ENCODE measurements around the gene POLA1.

Gene POLA1

GRCh38 chrX:24661292-24661691 lies 32.4 kb upstream of the POLA1 start:
- DNase-seq = no peak
- TF ChIP-seq POLR2A (IDR thresholded peaks at IDR 0.05; ENCODE audit: low read length) (no peak), GATA1 (IDR thresholded peaks at IDR 0.05; ENCODE audit: low read depth, low read length) (no peak)

GRCh38 chrX:24662352-24662751 lies 31.4 kb upstream of the POLA1 start:
- peak; percentile 1 to 6 for DNase-seq
- TF ChIP-seq POLR2A (IDR thresholded peaks at IDR 0.05; ENCODE audit: low read length) (no peak), GATA1 (IDR thresholded peaks at IDR 0.05; ENCODE audit: low read depth, low read length) (no peak)

- TF ChIP-seq GATA1 (IDR thresholded peaks at IDR 0.05; ENCODE audit: low read depth, low read length) (no peak), POLR2A (IDR thresholded peaks at IDR 0.05; ENCODE audit: low read length) (no peak)
Observed at GRCh38 chrX:24668111-24668510, 25.6 kb upstream of the POLA1 start.

GRCh38 chrX:24672701-24673190 lies 21.0 kb upstream of the POLA1 start:
- no peak for DNase-seq

More at GRCh38 chrX:24668111-24668510, 25.6 kb upstream of the POLA1 start:
- no peak for DNase-seq

DNA sequence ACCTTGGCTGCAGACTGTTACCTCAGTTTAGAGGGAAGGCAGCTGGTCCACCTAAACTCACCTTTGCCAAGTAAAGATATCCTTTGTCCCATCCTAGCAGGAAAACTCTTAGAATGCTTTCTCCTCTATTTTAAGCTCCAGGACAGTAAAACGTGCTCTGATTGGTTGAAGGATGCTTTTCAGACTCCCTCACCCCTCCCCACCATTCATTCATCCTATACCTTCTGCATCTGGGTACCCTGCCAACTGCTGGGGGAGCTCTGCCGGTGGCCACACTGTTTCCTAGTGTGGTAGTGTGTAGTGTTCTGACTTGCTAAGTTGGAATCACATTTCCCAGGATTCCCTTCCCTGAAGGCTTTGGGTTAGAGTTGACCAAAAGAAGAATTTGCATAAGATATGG lies 20.3 kb upstream of the POLA1 start:
- no peak for TF ChIP-seq POLR2A (IDR thresholded peaks at IDR 0.05; ENCODE audit: low read length)
- no peak for TF ChIP-seq GATA1 (IDR thresholded peaks at IDR 0.05; ENCODE audit: low read depth, low read length)

More at GRCh38 chrX:24672701-24673190, 21.0 kb upstream of the POLA1 start:
- TF ChIP-seq POLR2A (IDR thresholded peaks at IDR 0.05; ENCODE audit: low read length) (no peak), GATA1 (IDR thresholded peaks at IDR 0.05; ENCODE audit: low read depth, low read length) (no peak)

DNA sequence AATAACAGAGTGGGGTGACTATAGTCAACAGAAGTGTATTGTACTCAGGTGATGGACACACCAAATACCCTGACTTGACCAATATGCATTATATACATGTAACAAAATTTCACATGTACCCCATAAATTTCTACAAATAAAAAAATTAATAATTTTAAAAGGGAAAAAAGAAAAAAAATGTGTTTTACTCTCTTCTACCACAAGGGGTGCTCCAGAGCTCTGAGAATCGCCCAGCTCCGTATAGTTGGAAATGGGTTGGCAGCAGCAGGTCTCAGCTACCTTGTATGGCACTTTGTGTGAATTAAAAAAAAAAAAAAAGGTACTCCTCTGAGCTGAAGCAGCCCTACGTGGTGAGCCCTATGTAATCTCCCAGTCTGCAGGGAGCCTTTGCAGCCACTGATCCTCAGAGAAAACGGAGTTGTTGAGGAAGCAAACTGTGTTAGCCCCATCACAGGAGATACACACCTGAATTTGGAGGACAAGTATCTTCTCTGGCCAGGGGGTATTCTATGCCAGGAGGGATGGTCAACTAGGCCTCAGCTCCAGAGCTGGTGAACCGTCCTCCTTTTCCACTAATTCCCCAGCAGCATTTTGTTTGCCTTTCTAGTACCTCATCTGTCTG lies 17.2 kb upstream of the POLA1 start:
- DNase-seq = peak; percentile 8 to 35
- TF ChIP-seq POLR2A (IDR thresholded peaks at IDR 0.05; ENCODE audit: low read length) (no peak), GATA1 (IDR thresholded peaks at IDR 0.05; ENCODE audit: low read depth, low read length) (no peak)

More for the DNA sequence above, 20.3 kb upstream of the POLA1 start:
- no peak for DNase-seq

- TF ChIP-seq POLR2A (IDR thresholded peaks at IDR 0.05; ENCODE audit: low read length) (no peak), GATA1 (IDR thresholded peaks at IDR 0.05; ENCODE audit: low read depth, low read length) (no peak)
Observed at GRCh38 chrX:24682739-24683432, 10.8 kb upstream of the POLA1 start.

GRCh38 chrX:24684048-24684447 lies 9.7 kb upstream of the POLA1 start:
- DNase-seq = no peak
- no peak for TF ChIP-seq GATA1 (IDR thresholded peaks at IDR 0.05; ENCODE audit: low read depth, low read length)
- TF ChIP-seq POLR2A (IDR thresholded peaks at IDR 0.05; ENCODE audit: low read length) = no peak

More at GRCh38 chrX:24682739-24683432, 10.8 kb upstream of the POLA1 start:
- DNase-seq = no peak

DNA sequence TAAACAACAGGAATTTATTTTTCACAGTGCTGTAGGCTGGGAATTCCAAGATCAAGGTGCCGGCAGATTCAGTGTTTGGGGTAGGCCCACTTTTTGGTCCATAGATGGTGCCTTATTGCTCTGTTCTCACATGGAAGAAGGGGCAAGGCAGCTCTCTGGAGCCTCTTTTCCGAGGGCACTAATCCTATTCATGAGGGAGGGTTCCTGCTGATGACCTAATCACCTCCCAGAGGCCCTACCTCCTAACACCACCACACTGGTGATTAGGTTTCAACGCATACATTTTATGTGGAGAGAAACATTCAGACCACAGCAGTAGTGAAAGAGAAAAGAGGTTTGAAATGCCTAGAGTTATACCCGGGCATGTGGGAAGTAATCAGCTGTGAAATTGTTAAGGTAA lies 1.4 kb upstream of the POLA1 start:
- TF ChIP-seq GATA1 (IDR thresholded peaks at IDR 0.05; ENCODE audit: low read depth, low read length) (no peak), POLR2A (IDR thresholded peaks at IDR 0.05; ENCODE audit: low read length) (no peak)
- no peak for DNase-seq

DNA sequence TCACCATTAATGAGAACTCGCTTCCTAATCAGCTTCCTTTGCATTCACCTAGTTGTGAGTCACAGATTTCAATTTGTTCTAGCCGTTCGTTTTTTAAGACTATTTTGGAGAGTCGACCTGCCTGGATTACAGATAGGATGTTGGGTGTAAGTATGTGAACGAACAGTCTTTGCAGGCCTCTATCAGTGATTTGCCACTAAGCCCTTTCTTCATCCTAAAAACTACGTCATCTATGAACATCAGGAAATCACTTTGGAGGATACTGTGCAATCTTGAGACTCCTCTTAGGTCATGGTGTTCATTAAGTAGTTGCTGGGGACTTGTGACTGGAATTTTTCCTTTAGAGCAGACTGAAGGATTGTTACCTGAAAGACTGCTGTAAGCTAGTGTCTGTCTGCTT lies 1.1 kb downstream of the POLA1 start:
- TF ChIP-seq POLR2A (IDR thresholded peaks at IDR 0.05; ENCODE audit: low read length) (no peak), GATA1 (IDR thresholded peaks at IDR 0.05; ENCODE audit: low read depth, low read length) (no peak)
- peak; percentile 7 to 39 for DNase-seq

GRCh38 chrX:24696294-24696693 lies 2.6 kb downstream of the POLA1 start:
- TF ChIP-seq POLR2A (IDR thresholded peaks at IDR 0.05; ENCODE audit: low read length) (no peak), GATA1 (IDR thresholded peaks at IDR 0.05; ENCODE audit: low read depth, low read length) (no peak)
- no peak for DNase-seq

GRCh38 chrX:24702362-24703184 lies 8.9 kb downstream of the POLA1 start:
- no peak for TF ChIP-seq GATA1 (IDR thresholded peaks at IDR 0.05; ENCODE audit: low read depth, low read length)
- DNase-seq = no peak

DNA sequence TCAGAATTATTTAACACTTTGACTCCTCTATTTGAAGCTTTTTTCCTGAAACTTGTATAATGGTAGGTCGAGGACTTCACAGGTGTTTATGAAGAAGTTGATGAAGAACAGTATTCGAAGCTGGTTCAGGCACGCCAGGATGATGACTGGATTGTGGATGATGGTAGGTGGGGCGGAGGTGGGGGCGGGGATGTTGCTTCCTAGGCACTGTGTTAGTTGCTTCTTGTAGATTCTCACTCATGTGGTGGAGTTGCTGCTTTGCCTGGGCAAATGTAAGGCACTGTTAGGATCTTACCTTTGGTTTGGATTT lies 9.4 kb downstream of the POLA1 start:
- DNase-seq = no peak
- no peak for TF ChIP-seq GATA1 (IDR thresholded peaks at IDR 0.05; ENCODE audit: low read depth, low read length)
- TF ChIP-seq POLR2A (IDR thresholded peaks at IDR 0.05; ENCODE audit: low read length) = no peak

DNA sequence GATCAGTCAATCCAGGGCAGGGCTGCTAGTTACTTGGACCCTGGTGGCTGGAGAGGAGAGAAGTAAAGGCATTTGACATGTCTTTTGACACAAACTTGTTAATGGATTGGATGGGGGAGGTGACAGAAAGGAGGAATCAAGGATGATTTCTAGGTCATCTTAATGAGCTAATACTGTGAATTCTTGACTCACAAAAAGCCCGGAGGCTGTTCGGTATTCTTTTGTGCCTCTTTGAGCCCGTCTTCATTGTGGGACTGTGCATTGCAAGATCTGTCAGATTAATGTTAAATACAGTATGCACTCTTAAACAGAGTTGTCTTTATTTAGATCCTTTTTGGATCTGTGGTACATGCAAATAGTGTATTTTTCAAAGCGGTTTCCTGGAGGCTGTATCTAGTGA lies 25.1 kb downstream of the POLA1 start:
- no peak for DNase-seq
- TF ChIP-seq POLR2A (IDR thresholded peaks at IDR 0.05; ENCODE audit: low read length) (no peak), GATA1 (IDR thresholded peaks at IDR 0.05; ENCODE audit: low read depth, low read length) (no peak)

Measured in erythroblast (primary cell).